Measurements from ENCODE around the gene CDC14A.

DNA sequence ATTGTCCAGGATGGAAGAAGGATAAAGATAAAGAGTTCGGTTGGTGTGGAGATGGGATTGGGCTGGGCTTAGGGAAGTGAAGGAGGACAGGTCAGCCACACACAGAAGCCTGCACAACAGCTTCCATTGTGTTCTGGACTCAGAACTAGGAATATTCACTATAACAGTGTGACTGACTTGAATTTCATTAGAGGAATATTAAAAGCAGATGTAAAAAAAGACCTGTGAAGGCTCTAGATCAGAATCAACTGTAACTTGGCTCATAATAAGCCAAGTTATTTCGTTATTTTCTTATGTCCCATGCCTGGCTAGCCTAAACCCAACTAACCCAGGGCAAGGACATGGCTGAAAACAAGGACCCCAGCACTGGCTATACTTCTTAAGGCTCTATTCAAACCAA is 129.0 kb downstream of the CDC14A start:
- TF ChIP-seq, protein P1, sequence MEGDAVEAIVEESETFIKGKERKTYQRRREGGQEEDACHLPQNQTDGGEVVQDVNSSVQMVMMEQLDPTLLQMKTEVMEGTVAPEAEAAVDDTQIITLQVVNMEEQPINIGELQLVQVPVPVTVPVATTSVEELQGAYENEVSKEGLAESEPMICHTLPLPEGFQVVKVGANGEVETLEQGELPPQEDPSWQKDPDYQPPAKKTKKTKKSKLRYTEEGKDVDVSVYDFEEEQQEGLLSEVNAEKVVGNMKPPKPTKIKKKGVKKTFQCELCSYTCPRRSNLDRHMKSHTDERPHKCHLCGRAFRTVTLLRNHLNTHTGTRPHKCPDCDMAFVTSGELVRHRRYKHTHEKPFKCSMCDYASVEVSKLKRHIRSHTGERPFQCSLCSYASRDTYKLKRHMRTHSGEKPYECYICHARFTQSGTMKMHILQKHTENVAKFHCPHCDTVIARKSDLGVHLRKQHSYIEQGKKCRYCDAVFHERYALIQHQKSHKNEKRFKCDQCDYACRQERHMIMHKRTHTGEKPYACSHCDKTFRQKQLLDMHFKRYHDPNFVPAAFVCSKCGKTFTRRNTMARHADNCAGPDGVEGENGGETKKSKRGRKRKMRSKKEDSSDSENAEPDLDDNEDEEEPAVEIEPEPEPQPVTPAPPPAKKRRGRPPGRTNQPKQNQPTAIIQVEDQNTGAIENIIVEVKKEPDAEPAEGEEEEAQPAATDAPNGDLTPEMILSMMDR (conservative IDR thresholded peaks at IDR 0.05 in 1 of 2, IDR thresholded peaks at IDR 0.05 in 1 of 2; ENCODE audit: extremely low read depth in 1 of 2, insufficient read depth in 1 of 2, low read depth in 1 of 2, low read length in 2 of 2) = no peak
- no peak for TF ChIP-seq EZH2 (IDR thresholded peaks at IDR 0.05; ENCODE audit: borderline replicate concordance, low read length)
